A673 (cell line): ENCODE measurements around the gene NANS.

ENCODE experiments used
- CTCF ChIP-seq: fragments of 300-800, 200-600 bp; sonication (generic); conservative IDR thresholded peaks from 2 replicates; pipeline ENCODE4 v1.5.1; 2017; ENCODE audit warnings: low read depth, mild to moderate bottlenecking, antibody characterized with exemption, low read length, moderate library complexity, mixed read lengths
- EZH2 ChIP-seq: fragments of 200-600 bp; sonication (generic); IDR thresholded peaks from 2 replicates; pipeline ENCODE4 v1.6.1; 2017; ENCODE audit warnings: borderline replicate concordance, low read depth, mild to moderate bottlenecking, mixed read lengths, antibody characterized with exemption, low read length; ENCODE audit not compliant: poor library complexity, severe bottlenecking

- TF ChIP-seq CTCF: peak; percentile 91
- no peak for TF ChIP-seq EZH2
These were observed 21.7 kb upstream of the NANS start for GRCh38 chr9:98034593-98035546.
